ENCODE data around the gene KLHL17.

Gene KLHL17

DNA sequence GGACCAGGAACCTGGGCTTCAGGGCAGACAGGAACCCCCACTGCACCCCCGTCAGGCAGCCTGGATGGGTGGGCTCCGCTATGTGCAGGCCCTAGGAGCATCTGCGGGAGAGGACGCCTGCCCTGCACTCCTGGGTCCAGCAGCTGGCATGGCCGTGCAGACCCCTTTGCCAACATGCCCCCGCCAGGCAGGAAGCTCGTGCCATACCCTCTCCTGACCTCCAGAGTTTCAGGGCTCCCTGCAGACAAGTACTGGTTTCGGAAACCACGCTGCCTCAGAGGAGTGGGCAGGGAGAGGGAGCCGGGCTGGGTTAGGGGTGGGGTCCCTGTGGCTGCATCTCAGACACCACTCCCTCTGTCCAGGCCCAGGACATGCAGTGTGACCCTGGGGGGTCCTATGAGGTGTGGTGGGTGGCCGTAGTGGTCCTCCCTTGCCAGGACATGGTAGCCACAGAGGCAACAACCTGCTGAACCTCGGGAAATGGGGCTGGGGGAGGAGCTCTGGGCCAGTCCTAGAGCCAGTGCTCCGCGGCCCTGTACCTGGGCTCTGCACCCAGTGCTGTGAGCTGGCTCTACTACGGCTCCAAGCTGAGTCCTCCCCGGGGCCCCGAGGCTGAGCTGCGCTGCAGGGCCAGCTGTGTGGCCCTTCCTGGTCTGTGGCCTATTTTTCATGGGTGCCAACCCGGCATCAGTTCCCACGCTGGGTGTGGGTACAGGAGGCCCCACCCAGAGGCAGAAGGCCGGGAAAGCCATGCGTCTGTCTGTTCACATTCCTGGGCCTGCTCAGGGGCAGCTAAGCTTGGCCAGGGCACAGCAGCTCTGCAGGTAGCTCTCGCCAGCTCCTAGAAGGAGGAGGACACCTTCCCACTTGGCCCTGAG, 7.3 kb downstream of the KLHL17 start:
- no peak overlapping the region for H3K27ac ChIP-seq (ENCODE audit: low read depth, low read length, poor library complexity, severe bottlenecking)
- no peak overlapping the region for H3K4me2 ChIP-seq (ENCODE audit: low read length)
- H3K9ac ChIP-seq (ENCODE audit: low read length): no peak overlapping the region
- H3F3A ChIP-seq (ENCODE audit: insufficient read depth, low read length): no peaks in the 10 kb centered on the region
- H3K4me1 ChIP-seq (ENCODE audit: insufficient read depth, low read length, severe bottlenecking): peaks cover 14% of the 10 kb centered on the region
- H3K79me2 ChIP-seq (ENCODE audit: insufficient read depth, low read length): no peaks in the 10 kb centered on the region
- no peaks in the 10 kb centered on the region; the same call in 1 of the 2 replicates for H3K36me3 ChIP-seq (ENCODE audit: insufficient read depth, low read length)
- H3K27me3 ChIP-seq (ENCODE audit: insufficient read depth, low read length): no peaks in the 10 kb centered on the region; the same call in 1 of the 2 replicates
- H3K9me2 ChIP-seq (ENCODE audit: low read depth, low read length): no peaks in the 10 kb centered on the region
- no peak for TF ChIP-seq EZH2 (IDR thresholded peaks at IDR 0.05; ENCODE audit: borderline replicate concordance, low read length)
- TF ChIP-seq, protein P1, sequence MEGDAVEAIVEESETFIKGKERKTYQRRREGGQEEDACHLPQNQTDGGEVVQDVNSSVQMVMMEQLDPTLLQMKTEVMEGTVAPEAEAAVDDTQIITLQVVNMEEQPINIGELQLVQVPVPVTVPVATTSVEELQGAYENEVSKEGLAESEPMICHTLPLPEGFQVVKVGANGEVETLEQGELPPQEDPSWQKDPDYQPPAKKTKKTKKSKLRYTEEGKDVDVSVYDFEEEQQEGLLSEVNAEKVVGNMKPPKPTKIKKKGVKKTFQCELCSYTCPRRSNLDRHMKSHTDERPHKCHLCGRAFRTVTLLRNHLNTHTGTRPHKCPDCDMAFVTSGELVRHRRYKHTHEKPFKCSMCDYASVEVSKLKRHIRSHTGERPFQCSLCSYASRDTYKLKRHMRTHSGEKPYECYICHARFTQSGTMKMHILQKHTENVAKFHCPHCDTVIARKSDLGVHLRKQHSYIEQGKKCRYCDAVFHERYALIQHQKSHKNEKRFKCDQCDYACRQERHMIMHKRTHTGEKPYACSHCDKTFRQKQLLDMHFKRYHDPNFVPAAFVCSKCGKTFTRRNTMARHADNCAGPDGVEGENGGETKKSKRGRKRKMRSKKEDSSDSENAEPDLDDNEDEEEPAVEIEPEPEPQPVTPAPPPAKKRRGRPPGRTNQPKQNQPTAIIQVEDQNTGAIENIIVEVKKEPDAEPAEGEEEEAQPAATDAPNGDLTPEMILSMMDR (IDR thresholded peaks at IDR 0.05; ENCODE audit: low read length): no peak
- H4K20me1 ChIP-seq (ENCODE audit: insufficient read depth, low read length): no peaks in the 10 kb centered on the region
- no peak overlapping the region for H2AFZ ChIP-seq (ENCODE audit: low read length)
- H3K4me3 ChIP-seq (ENCODE audit: low read depth, low read length, poor library complexity, severe bottlenecking): no peak overlapping the region
- no peaks in the 10 kb centered on the region for H3K9me3 ChIP-seq (ENCODE audit: low read length)

DNA sequence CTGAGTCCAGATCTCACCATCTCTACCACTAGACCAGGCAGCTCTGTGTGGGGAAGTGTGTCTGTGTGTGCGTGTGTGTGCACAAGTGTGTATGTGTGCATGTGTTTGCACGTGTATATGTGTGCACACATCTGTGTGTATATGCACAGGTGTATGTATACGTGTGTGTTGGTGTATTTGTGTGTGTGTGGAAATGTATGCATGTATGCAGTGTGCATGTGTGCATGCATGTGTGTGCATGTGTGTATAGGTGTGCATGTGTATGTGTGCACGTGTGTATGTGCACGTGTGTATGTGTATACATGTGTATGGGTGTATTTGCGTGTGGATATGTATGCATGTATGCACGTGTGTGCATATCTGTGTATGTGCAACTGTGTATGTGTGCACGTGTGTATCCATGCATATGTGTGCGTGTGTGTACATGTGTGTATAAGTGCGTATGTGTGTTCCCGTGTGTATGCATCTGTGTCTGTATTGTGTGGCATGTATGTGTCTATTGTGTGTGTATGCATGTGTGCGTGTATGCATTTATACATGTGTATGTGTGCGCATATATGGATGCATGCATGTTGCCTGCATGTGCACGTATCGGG, 9.0 kb downstream of the KLHL17 start:
- Histone ChIP-seq H3K79me2 (ENCODE audit: insufficient read depth, low read length) (no peaks in the 10 kb centered on the region), H3F3A (ENCODE audit: insufficient read depth, low read length) (no peaks in the 10 kb centered on the region), H4K20me1 (ENCODE audit: insufficient read depth, low read length) (no peaks in the 10 kb centered on the region), H3K9me2 (ENCODE audit: low read depth, low read length) (no peaks in the 10 kb centered on the region), H3K9ac (ENCODE audit: low read length) (no peak overlapping the region), H3K27ac (ENCODE audit: low read depth, low read length, poor library complexity, severe bottlenecking) (no peak overlapping the region), H3K9me3 (ENCODE audit: low read length) (no peaks in the 10 kb centered on the region), H3K4me1 (ENCODE audit: insufficient read depth, low read length, severe bottlenecking) (peaks cover 14% of the 10 kb centered on the region), H3K4me3 (ENCODE audit: low read depth, low read length, poor library complexity, severe bottlenecking) (no peak overlapping the region), H3K4me2 (ENCODE audit: low read length) (no peak overlapping the region), H2AFZ (ENCODE audit: low read length) (no peak overlapping the region), H3K27me3 (ENCODE audit: insufficient read depth, low read length) (no peaks in the 10 kb centered on the region; the same call in 1 of the 2 replicates), H3K36me3 (ENCODE audit: insufficient read depth, low read length) (no peaks in the 10 kb centered on the region; the same call in 1 of the 2 replicates)
- TF ChIP-seq EZH2 (IDR thresholded peaks at IDR 0.05; ENCODE audit: borderline replicate concordance, low read length): no peak
- TF ChIP-seq, protein P1 (IDR thresholded peaks at IDR 0.05; ENCODE audit: low read length): no peak

DNA sequence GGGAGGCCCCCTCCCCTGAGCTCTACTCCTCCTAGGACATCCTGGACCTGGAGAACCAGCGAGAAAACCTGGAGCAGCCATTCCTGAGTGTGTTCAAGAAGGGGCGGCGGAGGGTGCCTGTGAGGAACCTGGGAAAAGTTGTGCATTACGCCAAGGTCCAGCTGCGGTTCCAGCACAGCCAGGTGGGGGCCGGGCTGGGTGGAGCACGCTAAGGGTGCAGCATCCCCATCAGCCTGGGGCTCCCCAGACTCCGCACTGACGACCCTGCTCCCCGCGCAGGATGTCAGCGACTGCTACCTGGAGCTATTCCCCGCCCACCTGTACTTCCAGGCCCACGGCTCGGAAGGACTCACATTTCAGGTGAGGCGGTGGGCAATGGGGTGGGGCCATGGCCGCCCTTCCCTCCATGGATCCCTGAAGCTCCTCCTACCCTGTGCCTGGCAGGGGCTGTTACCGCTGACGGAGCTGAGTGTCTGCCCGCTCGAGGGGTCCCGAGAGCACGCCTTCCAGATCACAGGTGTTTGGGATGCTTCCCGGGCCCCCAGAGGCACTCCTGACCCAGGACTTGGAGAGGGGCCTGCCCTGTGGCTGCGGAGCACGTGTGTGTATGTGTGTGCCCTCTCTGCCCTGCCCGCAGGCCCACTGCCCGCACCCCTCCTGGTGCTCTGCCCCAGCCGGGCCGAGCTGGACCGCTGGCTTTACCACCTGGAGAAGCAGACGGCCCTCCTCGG, 10.0 kb downstream of the KLHL17 start:
- H3K27me3 ChIP-seq (ENCODE audit: insufficient read depth, low read length): peaks cover 2% of the 10 kb centered on the region; the same call in 1 of the 2 replicates
- H3K4me2 ChIP-seq (ENCODE audit: low read length): no peak overlapping the region
- no peaks in the 10 kb centered on the region for H4K20me1 ChIP-seq (ENCODE audit: insufficient read depth, low read length)
- no peak overlapping the region for H3K9ac ChIP-seq (ENCODE audit: low read length)
- H3K79me2 ChIP-seq (ENCODE audit: insufficient read depth, low read length): no peaks in the 10 kb centered on the region
- TF ChIP-seq EZH2 (IDR thresholded peaks at IDR 0.05; ENCODE audit: borderline replicate concordance, low read length): no peak
- H3K36me3 ChIP-seq (ENCODE audit: insufficient read depth, low read length): no peaks in the 10 kb centered on the region
- no peak overlapping the region for H2AFZ ChIP-seq (ENCODE audit: low read length)
- H3K9me3 ChIP-seq (ENCODE audit: low read length): no peaks in the 10 kb centered on the region
- H3K4me1 ChIP-seq (ENCODE audit: insufficient read depth, low read length, severe bottlenecking): peaks cover 14% of the 10 kb centered on the region
- no peaks in the 10 kb centered on the region for H3F3A ChIP-seq (ENCODE audit: insufficient read depth, low read length)
- H3K9me2 ChIP-seq (ENCODE audit: low read depth, low read length): no peaks in the 10 kb centered on the region
- H3K4me3 ChIP-seq (ENCODE audit: low read depth, low read length, poor library complexity, severe bottlenecking): no peak overlapping the region
- no peak overlapping the region for H3K27ac ChIP-seq (ENCODE audit: low read depth, low read length, poor library complexity, severe bottlenecking)
